Right atrium auricular region (tissue), 2 donors: Measurements from ENCODE around the gene HCN3. TPM values are rescaled to one million over a fixed set of nuclear protein-coding genes. Genes with fewer than 3 reads are reported as not detected.
A peak's percentile ranks its signal among the peaks of the same experiment; 100 is the strongest.

Experiments used
- DNase-seq: peaks from one replicate; pipeline ENCODE4 v3.0.0-alpha.2; 2019; ENCODE audit warnings: low spot score
- H3K27ac ChIP-seq, 2 donors: fragments of 200-600 bp; sonication (generic); 1 replicate in 1 of 2; 2 replicates in 1 of 2; pipeline ENCODE4 v1.5.1; 2016 to 2019
- H3K27me3 ChIP-seq, 2 donors: fragments of 200-600 bp; sonication (generic); one replicate each; pipeline versions ENCODE4 v1.5.1 to v1.6.0; 2017 to 2019
- H3K36me3 ChIP-seq: fragments of 200-600 bp; sonication (generic); one replicate; pipeline ENCODE4 v1.5.1; 2016
- H3K4me1 ChIP-seq, 2 donors: fragments of 200-600 bp; sonication (generic); one replicate each; pipeline versions ENCODE4 v1.5.1 to v1.6.0; 2017 to 2019
- H3K4me3 ChIP-seq, 2 donors: fragments of 200-600 bp; sonication (generic); 1 replicate in 1 of 2; 2 replicates in 1 of 2; pipeline ENCODE4 v1.5.1; 2017 to 2019; ENCODE audit warnings: mild to moderate bottlenecking in 1 of 2, moderate library complexity in 1 of 2
- H3K9me3 ChIP-seq, 2 donors: fragments of 200-600 bp; sonication (generic); one replicate each; pipeline ENCODE4 v1.5.1; 2019
- CTCF ChIP-seq, 2 donors: fragments of 200-600 bp; sonication (generic); IDR thresholded peaks; one replicate each; pipeline ENCODE4 v1.5.1; 2019; ENCODE audit warnings: antibody characterized with exemption in 2 of 2
- total RNA-seq, 2 donors: library from RNA; depleted of rRNA; stranded (reverse); fragments of >200 nt; gene quantifications; one replicate each; pipeline ENCODE4 v1.1.0, GENCODE V29; 2016

Gene HCN3
- total RNA-seq, 2 donors from 2014 or later = 0.35 to 0.41 TPM

GRCh38 chr1:155307247-155307740 is 30.0 kb downstream of the HCN3 start:
- peak in 1 of 2 donors; percentile 42 for TF ChIP-seq CTCF (IDR thresholded peaks at IDR 0.05)
- Histone ChIP-seq H3K27me3 (no peaks in the 10 kb centered on the region), H3K27ac (peak overlapping the region in 1 of 2 donors; percentile 87), H3K36me3 (no peaks in the 10 kb centered on the region), H3K4me3 (no peak overlapping the region), H3K4me1 (peaks cover 0 to 26% of the 10 kb centered on the region in 2 donors), H3K9me3 (no peaks in the 10 kb centered on the region)
- no peak for DNase-seq

DNA sequence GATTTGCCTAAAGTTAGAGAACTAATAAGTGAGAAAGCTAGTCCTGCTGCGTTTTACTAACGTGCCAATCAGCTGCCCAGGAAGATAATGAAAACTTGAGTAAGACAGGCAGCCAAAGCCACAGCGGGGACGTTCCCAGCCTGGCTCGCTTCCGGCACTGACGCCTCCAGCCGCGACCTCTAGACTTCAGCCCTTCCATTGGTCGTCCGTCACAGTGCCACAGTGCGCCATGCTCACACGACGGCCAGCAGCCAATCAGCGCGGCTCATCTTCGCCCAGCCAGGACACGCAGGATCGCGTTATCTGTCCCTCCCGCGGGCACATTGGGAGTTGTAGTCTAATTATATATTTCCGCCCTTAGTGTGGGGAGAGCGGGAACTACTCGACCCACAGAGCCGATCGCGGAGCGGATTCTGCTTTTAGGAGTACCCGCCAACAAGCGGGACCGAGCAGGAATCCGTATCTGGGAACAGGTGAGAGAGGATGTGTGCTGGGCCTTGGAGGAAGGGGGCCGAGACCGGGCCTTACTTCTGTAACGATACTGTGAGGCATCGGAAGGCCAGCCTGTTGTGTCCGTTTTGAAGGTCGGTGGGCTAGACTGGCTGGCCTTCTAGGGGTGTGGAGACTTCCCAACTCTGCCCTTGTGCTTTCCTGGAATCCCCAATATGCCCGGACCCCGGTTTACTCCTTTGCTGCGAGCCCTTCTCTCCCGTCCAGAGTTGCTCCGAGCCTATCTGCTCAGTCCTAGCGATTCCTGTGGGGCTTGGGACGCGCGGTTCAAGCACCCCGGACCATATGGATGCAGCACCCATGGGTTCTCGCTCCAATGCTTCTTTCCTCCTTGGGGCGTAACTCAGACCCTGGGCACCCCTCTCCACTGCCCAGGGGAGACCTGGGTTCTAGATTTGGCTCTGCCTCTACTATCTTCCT is 31.5 kb downstream of the HCN3 start, which contains the start of gene FDPS:
FDPS (plus strand) TSS at position 374 of the 930 bp plus-strand sequence. CDS start 924 bp downstream, outside the sequence.
- no peaks in the 10 kb centered on the region for H3K27me3 ChIP-seq
- no peak for TF ChIP-seq CTCF (IDR thresholded peaks at IDR 0.05)

GRCh38 chr1:155309423-155310021 is 32.3 kb downstream of the HCN3 start:
- TF ChIP-seq CTCF (IDR thresholded peaks at IDR 0.05) = no peak
- Histone ChIP-seq H3K9me3 (no peaks in the 10 kb centered on the region), H3K27ac (peak overlapping the region; percentile 87 to 93), H3K27me3 (no peaks in the 10 kb centered on the region), H3K4me1 (peaks cover 0 to 26% of the 10 kb centered on the region in 2 donors), H3K4me3 (peak overlapping the region; percentile 66 to 67), H3K36me3 (peaks cover 8% of the 10 kb centered on the region)
- DNase-seq = no peak

More for the DNA sequence above, 31.5 kb downstream of the HCN3 start, which contains the start of gene FDPS:
- no peaks in the 10 kb centered on the region for H3K9me3 ChIP-seq
- peak within 1 kb of the TSS; percentile 66 to 67 for H3K4me3 ChIP-seq
- peaks cover 6% of the 10 kb centered on the region for H3K36me3 ChIP-seq
- DNase-seq = peak; percentile 100
- H3K4me1 ChIP-seq = peaks cover 0 to 26% of the 10 kb centered on the region in 2 donors
- H3K27ac ChIP-seq = peak within 1 kb of the TSS; percentile 87 to 93

DNA sequence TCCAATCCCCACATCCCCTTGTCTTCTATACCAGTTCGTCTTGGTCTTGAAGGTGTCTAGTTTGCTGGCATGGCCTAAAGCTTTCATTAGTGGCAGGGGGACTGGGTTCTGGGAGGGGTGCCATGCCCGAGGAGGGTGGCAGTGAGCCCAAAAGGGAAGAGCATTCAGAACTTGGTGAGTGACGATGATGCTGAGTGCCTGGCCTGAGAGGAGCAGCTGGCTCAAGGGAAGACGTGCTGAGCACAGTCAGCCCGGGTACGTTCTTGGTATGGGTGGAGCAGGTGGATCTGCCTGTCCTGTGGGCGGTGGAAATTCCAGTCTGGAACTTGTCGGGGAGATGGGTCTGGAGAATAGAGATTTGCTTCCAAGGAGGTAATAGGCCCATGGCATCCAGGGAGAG is 36.0 kb downstream of the HCN3 start:
- H3K36me3 ChIP-seq = peaks cover 21% of the 10 kb centered on the region
- H3K4me1 ChIP-seq = peaks cover 0 to 18% of the 10 kb centered on the region in 2 donors
- H3K27me3 ChIP-seq = no peaks in the 10 kb centered on the region
- no peaks in the 10 kb centered on the region for H3K9me3 ChIP-seq
- no peak overlapping the region for H3K4me3 ChIP-seq
- no peak overlapping the region for H3K27ac ChIP-seq
- no peak for DNase-seq
- no peak for TF ChIP-seq CTCF (IDR thresholded peaks at IDR 0.05)

- H3K4me3 ChIP-seq = no peak overlapping the region
- H3K4me1 ChIP-seq = peaks cover 0 to 21% of the 10 kb centered on the region in 2 donors
- no peak for TF ChIP-seq CTCF (IDR thresholded peaks at IDR 0.05)
- no peaks in the 10 kb centered on the region for H3K9me3 ChIP-seq
- peaks cover 29% of the 10 kb centered on the region for H3K36me3 ChIP-seq
- no peak for DNase-seq
- H3K27me3 ChIP-seq = no peaks in the 10 kb centered on the region
- H3K27ac ChIP-seq = no peak overlapping the region
Observed at GRCh38 chr1:155316922-155317321, 39.7 kb downstream of the HCN3 start.
